ENCODE data around the gene CALN1.

Gene CALN1

GRCh38 chr7:72059925-72060324 lies 352.2 kb downstream of the CALN1 start:
- Histone ChIP-seq H3K4me3 (ENCODE audit: low read length) (no peak overlapping the region), H3K4me1 (ENCODE audit: control insufficient read depth, insufficient read depth, low read length) (no peaks in the 10 kb centered on the region), H3K27me3 (ENCODE audit: control insufficient read depth, insufficient read depth, low read length) (no peaks in the 10 kb centered on the region), H3K27ac (ENCODE audit: low read depth, low read length) (no peak overlapping the region), H3K9ac (ENCODE audit: low read length) (no peak overlapping the region), H3K36me3 (ENCODE audit: control insufficient read depth, insufficient read depth, low read length) (no peaks in the 10 kb centered on the region)

GRCh38 chr7:72058579-72058978 lies 353.6 kb downstream of the CALN1 start:
- H3K36me3 ChIP-seq (ENCODE audit: control insufficient read depth, insufficient read depth, low read length): no peaks in the 10 kb centered on the region
- H3K27ac ChIP-seq (ENCODE audit: low read depth, low read length): no peak overlapping the region
- H3K27me3 ChIP-seq (ENCODE audit: control insufficient read depth, insufficient read depth, low read length): no peaks in the 10 kb centered on the region
- H3K9ac ChIP-seq (ENCODE audit: low read length): no peak overlapping the region
- H3K4me1 ChIP-seq (ENCODE audit: control insufficient read depth, insufficient read depth, low read length): no peaks in the 10 kb centered on the region
- no peak overlapping the region for H3K4me3 ChIP-seq (ENCODE audit: low read length)

- Histone ChIP-seq H3K4me3 (ENCODE audit: low read length) (no peak overlapping the region), H3K9ac (ENCODE audit: low read length) (no peak overlapping the region), H3K27ac (ENCODE audit: low read depth, low read length) (no peak overlapping the region), H3K4me1 (ENCODE audit: control insufficient read depth, insufficient read depth, low read length) (no peaks in the 10 kb centered on the region), H3K27me3 (ENCODE audit: control insufficient read depth, insufficient read depth, low read length) (no peaks in the 10 kb centered on the region), H3K36me3 (ENCODE audit: control insufficient read depth, insufficient read depth, low read length) (no peaks in the 10 kb centered on the region)
Measured at GRCh38 chr7:72057796-72058195, 354.3 kb downstream of the CALN1 start.

- Histone ChIP-seq H3K27me3 (ENCODE audit: control insufficient read depth, insufficient read depth, low read length) (no peaks in the 10 kb centered on the region), H3K36me3 (ENCODE audit: control insufficient read depth, insufficient read depth, low read length) (no peaks in the 10 kb centered on the region), H3K9ac (ENCODE audit: low read length) (no peak overlapping the region), H3K4me1 (ENCODE audit: control insufficient read depth, insufficient read depth, low read length) (no peaks in the 10 kb centered on the region), H3K27ac (ENCODE audit: low read depth, low read length) (no peak overlapping the region), H3K4me3 (ENCODE audit: low read length) (no peak overlapping the region)
Measured at GRCh38 chr7:72057231-72057630, 354.9 kb downstream of the CALN1 start.

- no peaks in the 10 kb centered on the region for H3K27me3 ChIP-seq (ENCODE audit: control insufficient read depth, insufficient read depth, low read length)
- H3K9ac ChIP-seq (ENCODE audit: low read length): no peak overlapping the region
- H3K4me1 ChIP-seq (ENCODE audit: control insufficient read depth, insufficient read depth, low read length): no peaks in the 10 kb centered on the region
- H3K4me3 ChIP-seq (ENCODE audit: low read length): no peak overlapping the region
- H3K36me3 ChIP-seq (ENCODE audit: control insufficient read depth, insufficient read depth, low read length): no peaks in the 10 kb centered on the region
- no peak overlapping the region for H3K27ac ChIP-seq (ENCODE audit: low read depth, low read length)
Measured at GRCh38 chr7:72055426-72055825, 356.7 kb downstream of the CALN1 start.

GRCh38 chr7:72053292-72053691 lies 358.8 kb downstream of the CALN1 start:
- no peaks in the 10 kb centered on the region for H3K36me3 ChIP-seq (ENCODE audit: control insufficient read depth, insufficient read depth, low read length)
- no peak overlapping the region for H3K9ac ChIP-seq (ENCODE audit: low read length)
- no peaks in the 10 kb centered on the region for H3K4me1 ChIP-seq (ENCODE audit: control insufficient read depth, insufficient read depth, low read length)
- H3K27ac ChIP-seq (ENCODE audit: low read depth, low read length): no peak overlapping the region
- no peak overlapping the region for H3K4me3 ChIP-seq (ENCODE audit: low read length)
- no peaks in the 10 kb centered on the region for H3K27me3 ChIP-seq (ENCODE audit: control insufficient read depth, insufficient read depth, low read length)

GRCh38 chr7:72048420-72048819 lies 363.7 kb downstream of the CALN1 start:
- Histone ChIP-seq H3K36me3 (ENCODE audit: control insufficient read depth, insufficient read depth, low read length) (no peaks in the 10 kb centered on the region), H3K27ac (ENCODE audit: low read depth, low read length) (no peak overlapping the region), H3K9ac (ENCODE audit: low read length) (no peak overlapping the region), H3K27me3 (ENCODE audit: control insufficient read depth, insufficient read depth, low read length) (no peaks in the 10 kb centered on the region), H3K4me3 (ENCODE audit: low read length) (no peak overlapping the region), H3K4me1 (ENCODE audit: control insufficient read depth, insufficient read depth, low read length) (no peaks in the 10 kb centered on the region)

GRCh38 chr7:72042855-72043254 lies 369.3 kb downstream of the CALN1 start:
- Histone ChIP-seq H3K4me1 (ENCODE audit: control insufficient read depth, insufficient read depth, low read length) (no peaks in the 10 kb centered on the region), H3K9ac (ENCODE audit: low read length) (no peak overlapping the region), H3K36me3 (ENCODE audit: control insufficient read depth, insufficient read depth, low read length) (no peaks in the 10 kb centered on the region), H3K27me3 (ENCODE audit: control insufficient read depth, insufficient read depth, low read length) (no peaks in the 10 kb centered on the region), H3K4me3 (ENCODE audit: low read length) (no peak overlapping the region), H3K27ac (ENCODE audit: low read depth, low read length) (no peak overlapping the region)

GRCh38 chr7:72040641-72041040 lies 371.5 kb downstream of the CALN1 start:
- Histone ChIP-seq H3K36me3 (ENCODE audit: control insufficient read depth, insufficient read depth, low read length) (no peaks in the 10 kb centered on the region), H3K4me3 (ENCODE audit: low read length) (no peak overlapping the region), H3K4me1 (ENCODE audit: control insufficient read depth, insufficient read depth, low read length) (no peaks in the 10 kb centered on the region), H3K27ac (ENCODE audit: low read depth, low read length) (no peak overlapping the region), H3K9ac (ENCODE audit: low read length) (no peak overlapping the region), H3K27me3 (ENCODE audit: control insufficient read depth, insufficient read depth, low read length) (no peaks in the 10 kb centered on the region)

- Histone ChIP-seq H3K27ac (ENCODE audit: low read depth, low read length) (no peak overlapping the region), H3K4me1 (ENCODE audit: control insufficient read depth, insufficient read depth, low read length) (no peaks in the 10 kb centered on the region), H3K4me3 (ENCODE audit: low read length) (no peak overlapping the region), H3K27me3 (ENCODE audit: control insufficient read depth, insufficient read depth, low read length) (no peaks in the 10 kb centered on the region), H3K9ac (ENCODE audit: low read length) (no peak overlapping the region), H3K36me3 (ENCODE audit: control insufficient read depth, insufficient read depth, low read length) (no peaks in the 10 kb centered on the region)
Measured at GRCh38 chr7:72039460-72039859, 372.7 kb downstream of the CALN1 start.

- Histone ChIP-seq H3K27me3 (ENCODE audit: control insufficient read depth, insufficient read depth, low read length) (no peaks in the 10 kb centered on the region), H3K36me3 (ENCODE audit: control insufficient read depth, insufficient read depth, low read length) (no peaks in the 10 kb centered on the region), H3K4me3 (ENCODE audit: low read length) (no peak overlapping the region), H3K9ac (ENCODE audit: low read length) (no peak overlapping the region), H3K4me1 (ENCODE audit: control insufficient read depth, insufficient read depth, low read length) (no peaks in the 10 kb centered on the region), H3K27ac (ENCODE audit: low read depth, low read length) (no peak overlapping the region)
Measured at GRCh38 chr7:72038022-72038732, 374.0 kb downstream of the CALN1 start.

GRCh38 chr7:72037516-72037915 lies 374.6 kb downstream of the CALN1 start:
- Histone ChIP-seq H3K27ac (ENCODE audit: low read depth, low read length) (no peak overlapping the region), H3K9ac (ENCODE audit: low read length) (no peak overlapping the region), H3K4me3 (ENCODE audit: low read length) (no peak overlapping the region), H3K4me1 (ENCODE audit: control insufficient read depth, insufficient read depth, low read length) (no peaks in the 10 kb centered on the region), H3K36me3 (ENCODE audit: control insufficient read depth, insufficient read depth, low read length) (no peaks in the 10 kb centered on the region), H3K27me3 (ENCODE audit: control insufficient read depth, insufficient read depth, low read length) (no peaks in the 10 kb centered on the region)

- Histone ChIP-seq H3K4me1 (ENCODE audit: control insufficient read depth, insufficient read depth, low read length) (no peaks in the 10 kb centered on the region), H3K36me3 (ENCODE audit: control insufficient read depth, insufficient read depth, low read length) (no peaks in the 10 kb centered on the region), H3K27ac (ENCODE audit: low read depth, low read length) (no peak overlapping the region), H3K4me3 (ENCODE audit: low read length) (no peak overlapping the region), H3K9ac (ENCODE audit: low read length) (no peak overlapping the region), H3K27me3 (ENCODE audit: control insufficient read depth, insufficient read depth, low read length) (no peaks in the 10 kb centered on the region)
Measured at GRCh38 chr7:72035266-72035665, 376.9 kb downstream of the CALN1 start.

Data from rectal smooth muscle tissue (tissue), 1 donor.